B cell (primary cell): Measurements from ENCODE around the gene ATAD2B.

Source experiments
- EZH2 ChIP-seq: IDR thresholded peaks from 2 replicates; pipeline ENCODE4 v1.6.1; 2012; ENCODE audit warnings: borderline replicate concordance, low read depth, mild to moderate bottlenecking, moderate library complexity, low read length; ENCODE audit not compliant: insufficient read depth, poor library complexity, severe bottlenecking
- TF ChIP-seq, protein P1 (sequence below): fragments of 200-600 bp; IDR thresholded peaks from one replicate; pipeline ENCODE4 v1.8.0; 2022; ENCODE audit warnings: antibody characterized with exemption, mild to moderate bottlenecking

DNA sequence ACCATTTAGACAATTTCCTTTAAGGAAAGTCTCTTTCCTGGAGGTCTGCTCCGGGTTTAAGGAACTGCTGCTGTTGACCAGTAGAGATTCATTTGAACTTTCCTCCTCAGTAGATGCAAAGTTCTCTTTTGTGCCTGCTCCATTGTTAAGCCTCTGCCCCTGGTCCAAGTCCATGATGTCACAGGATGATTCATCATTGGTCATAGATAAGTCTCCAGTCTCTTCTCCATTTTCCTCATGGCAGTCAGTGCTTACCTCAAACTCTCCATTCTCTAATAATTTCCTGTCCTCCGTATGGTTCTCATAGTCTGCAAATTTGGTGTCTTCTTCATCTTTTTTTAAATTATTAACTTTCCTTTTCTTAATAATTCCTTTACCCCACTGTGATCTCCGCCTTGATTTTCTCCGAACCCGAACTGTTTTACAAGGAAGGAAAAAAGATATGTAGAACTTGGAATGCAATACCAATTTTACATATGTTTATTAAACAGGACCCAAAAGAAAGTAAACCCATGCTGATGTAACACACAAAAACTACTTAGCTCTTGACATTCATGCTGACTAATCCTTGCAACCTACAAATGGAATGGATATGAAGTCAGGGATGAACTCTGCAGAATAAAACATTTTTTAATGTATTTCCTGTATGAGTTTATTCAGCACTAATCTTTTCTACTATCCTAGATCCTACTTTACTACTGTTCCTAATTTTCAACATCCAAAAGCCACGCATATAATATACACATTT is 169.1 kb downstream of the ATAD2B start:
- TF ChIP-seq, protein P1, sequence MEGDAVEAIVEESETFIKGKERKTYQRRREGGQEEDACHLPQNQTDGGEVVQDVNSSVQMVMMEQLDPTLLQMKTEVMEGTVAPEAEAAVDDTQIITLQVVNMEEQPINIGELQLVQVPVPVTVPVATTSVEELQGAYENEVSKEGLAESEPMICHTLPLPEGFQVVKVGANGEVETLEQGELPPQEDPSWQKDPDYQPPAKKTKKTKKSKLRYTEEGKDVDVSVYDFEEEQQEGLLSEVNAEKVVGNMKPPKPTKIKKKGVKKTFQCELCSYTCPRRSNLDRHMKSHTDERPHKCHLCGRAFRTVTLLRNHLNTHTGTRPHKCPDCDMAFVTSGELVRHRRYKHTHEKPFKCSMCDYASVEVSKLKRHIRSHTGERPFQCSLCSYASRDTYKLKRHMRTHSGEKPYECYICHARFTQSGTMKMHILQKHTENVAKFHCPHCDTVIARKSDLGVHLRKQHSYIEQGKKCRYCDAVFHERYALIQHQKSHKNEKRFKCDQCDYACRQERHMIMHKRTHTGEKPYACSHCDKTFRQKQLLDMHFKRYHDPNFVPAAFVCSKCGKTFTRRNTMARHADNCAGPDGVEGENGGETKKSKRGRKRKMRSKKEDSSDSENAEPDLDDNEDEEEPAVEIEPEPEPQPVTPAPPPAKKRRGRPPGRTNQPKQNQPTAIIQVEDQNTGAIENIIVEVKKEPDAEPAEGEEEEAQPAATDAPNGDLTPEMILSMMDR = no peak
- TF ChIP-seq EZH2 = no peak
